ENCODE results near the gene GSTO1.
A peak's percentile ranks its signal among the peaks of the same experiment; 100 is the strongest.

The GSTO1 gene

DNA sequence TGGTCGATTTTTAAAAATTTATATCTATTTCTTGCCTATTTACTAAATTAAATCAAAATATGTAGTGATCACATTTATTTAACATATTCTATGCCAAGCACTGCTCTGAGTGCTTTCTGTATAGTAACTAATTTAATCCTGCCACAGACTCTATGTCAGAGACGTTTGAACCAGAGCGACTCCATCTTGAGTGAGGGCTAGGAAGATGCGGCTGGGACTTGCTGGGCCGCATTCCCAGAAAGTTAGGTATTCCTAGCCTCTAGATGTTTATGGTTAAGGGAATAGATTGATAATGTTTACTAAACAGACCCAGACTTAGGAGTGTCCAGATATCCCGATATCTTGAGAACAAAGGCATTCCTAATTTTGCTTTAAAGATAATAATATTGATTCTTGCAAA is 3.2 kb upstream of the GSTO1 start:
- no peak for DNase-seq

DNA sequence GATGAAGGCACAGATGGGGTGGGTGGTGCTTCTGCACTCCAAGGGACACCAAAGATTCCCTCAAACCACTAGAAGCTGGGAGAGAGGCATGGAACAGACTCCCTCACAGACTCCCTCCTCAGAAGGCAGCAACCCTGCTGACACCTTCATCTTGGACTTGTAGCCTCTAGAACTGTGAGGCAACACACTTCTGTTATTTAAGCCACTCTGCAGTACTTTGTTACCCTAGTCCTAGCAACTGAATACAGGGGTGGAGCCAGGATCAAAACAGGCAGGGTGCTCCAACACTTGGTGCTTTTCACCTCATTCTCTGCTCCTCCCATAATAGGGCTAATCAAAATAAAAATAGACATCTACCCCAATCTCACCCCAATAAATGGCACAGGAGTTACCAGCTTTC is 2.3 kb upstream of the GSTO1 start:
- DNase-seq = no peak

DNA sequence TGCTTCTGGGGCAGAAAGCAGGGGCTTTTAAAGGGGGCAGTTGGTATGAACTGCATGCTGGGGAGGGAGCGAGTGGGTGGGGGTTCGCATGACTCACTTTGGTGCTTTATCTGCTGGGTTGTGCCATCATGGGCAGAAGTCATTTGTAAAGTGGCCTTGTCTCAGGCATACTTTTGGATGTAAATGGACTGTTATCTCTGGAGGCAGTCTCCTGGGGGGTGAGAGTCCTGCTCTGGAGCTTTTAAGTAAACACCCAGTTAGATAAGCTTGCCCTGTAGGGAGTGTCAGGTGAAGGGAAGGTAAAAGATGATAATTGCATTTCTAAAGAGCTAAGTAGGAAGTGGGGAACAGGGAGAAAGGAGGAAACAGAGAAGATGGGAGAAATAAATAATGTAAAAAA is 1.6 kb upstream of the GSTO1 start:
- DNase-seq = no peak

DNA sequence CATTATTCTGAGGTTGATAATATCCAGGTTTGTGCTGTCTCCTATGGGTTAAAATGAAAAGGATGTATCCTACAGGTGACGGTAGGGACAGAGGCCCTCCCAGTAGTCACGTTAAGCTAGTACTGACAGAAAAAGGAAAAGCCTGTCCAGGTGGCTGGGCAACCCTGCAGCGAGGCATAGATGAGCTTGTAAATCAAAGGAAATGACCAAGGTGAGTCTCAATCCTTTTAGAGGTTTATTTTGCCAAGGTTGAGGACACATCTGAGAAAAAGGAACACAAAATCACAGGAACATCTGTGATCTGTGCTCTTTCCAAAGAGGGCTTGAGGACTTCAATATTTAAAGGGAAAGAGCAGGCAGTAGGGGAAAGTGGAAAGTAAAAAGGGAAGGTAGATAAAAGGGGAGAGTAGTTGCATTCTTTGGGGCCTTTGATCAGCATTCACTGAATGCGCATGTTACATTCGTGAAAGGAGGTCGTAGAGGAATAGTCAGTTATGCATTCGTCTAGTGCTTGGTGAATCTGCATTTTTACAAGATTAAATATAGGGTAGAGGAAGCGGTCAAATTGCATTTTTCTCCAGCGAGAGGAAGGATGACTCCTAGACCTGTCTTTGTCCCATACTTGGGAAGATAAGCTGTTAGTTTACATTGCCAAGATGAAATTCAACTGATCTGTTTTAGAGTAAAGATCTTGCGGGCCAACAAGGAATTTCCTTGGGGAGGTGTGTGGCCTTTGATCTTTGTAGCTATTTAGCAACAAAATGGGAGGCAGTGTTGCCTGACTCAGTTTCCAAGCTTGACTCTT is 884 bp upstream of the GSTO1 start:
- no peak for DNase-seq

DNA sequence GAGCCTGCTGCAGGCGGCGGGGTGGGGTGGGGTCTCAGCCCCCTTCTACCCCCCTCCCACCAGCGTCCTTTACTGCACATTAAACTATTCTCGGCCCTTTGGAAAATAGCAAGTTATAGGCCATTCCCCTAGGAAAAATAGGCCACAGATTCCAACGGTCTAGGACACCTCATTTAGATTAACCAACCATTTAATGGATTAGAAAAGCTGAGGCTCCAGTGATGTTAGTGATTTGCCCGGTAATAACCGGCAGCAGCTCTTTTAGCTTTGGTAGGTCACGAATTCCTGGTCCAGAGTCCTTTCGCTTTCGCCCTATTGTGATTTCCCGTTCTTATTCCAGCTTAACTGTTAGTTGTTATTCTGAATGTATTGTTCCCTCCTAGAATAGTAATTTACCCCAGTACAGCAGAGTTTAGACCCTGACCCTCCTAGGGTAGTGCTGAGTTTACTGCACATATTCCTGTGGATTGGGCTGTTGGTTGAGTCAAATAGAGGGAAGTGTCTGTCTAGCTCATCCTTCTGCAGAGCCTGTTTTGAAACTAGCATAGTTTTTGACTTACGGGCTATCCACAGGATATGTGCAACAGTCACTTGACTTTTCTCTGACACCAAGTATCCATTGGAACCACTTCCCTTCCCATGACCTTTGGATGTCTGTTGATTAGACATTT is 754 bp downstream of the GSTO1 start:
- no peak for DNase-seq

DNA sequence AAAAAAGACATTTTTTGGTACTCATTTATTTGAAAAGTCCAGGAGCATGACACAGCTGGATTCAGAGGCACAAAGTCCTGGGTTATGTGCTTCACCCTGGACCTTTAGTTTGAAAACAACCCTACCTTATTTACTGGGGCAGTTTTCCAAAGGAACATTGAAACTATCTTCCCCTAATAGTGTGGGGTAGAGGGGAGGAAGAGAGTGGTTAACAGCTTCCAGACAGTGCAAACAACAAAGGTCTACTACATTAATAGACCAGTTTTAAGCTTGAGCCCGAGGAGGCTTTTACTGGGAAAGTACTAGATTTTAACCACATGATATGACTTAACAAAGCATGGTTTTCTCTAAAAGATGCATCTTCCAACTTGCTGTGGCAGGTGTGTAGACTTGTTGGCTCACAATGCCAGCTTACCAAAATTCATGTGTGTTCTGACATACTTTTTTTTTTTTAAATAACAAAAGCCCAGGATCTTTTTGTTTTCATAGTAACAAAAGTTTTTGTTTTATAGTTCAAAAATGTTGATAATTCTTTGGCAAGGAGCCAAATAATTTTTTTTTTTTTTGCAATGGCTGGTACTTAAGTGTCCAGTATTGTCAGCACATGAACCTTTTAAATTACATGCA is 1.8 kb downstream of the GSTO1 start:
- no peak for DNase-seq

DNA sequence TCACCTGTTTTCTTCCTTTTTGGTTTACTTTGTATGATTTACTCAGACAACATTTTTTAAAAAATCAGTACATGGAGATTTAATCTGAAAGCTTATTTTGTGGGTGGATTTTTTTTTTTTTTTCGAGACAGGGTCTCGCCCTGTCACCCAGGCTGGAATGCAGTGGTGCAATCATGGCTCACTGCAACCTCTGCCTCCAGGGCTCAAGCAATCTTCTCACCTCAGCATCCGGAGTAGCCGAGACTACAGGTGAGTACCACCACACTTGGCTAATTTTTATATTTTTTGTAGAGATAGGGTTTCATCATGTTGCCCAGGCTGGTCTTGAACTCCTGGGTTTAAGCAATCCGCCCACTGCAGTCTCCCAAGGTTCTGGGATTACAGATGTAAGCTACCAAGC is 2.5 kb downstream of the GSTO1 start:
- no peak for DNase-seq

DNA sequence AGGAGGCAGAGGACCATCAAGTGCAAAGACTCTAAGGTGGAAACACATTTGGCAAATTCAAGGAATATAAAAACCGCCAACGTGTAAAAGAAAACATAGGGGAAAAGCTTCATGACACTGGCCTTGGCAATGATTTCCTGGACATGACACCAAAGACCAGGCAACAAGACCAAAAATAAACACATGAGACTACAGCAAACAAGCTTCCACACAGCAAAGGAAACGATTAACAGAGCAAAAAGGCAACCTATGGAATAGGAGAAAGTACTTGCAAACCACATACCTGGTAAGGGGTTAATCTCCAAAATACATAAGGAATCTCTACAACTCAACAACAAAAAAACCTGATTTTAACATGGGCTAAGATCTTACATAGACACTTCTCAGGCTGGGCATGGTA is 3.5 kb downstream of the GSTO1 start:
- DNase-seq = no peak

DNA sequence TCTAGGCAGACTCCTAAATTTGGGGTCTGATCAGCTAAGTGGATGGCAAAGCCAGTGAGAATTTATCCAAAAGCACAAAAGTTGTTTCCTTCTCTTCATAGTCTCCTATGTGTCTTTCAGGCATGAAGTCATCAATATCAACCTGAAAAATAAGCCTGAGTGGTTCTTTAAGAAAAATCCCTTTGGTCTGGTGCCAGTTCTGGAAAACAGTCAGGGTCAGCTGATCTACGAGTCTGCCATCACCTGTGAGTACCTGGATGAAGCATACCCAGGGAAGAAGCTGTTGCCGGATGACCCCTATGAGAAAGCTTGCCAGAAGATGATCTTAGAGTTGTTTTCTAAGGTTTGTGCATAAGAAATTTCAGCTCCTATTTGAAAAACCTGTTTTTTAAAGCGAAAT is 4.8 kb downstream of the GSTO1 start:
- DNase-seq = no peak

DNA sequence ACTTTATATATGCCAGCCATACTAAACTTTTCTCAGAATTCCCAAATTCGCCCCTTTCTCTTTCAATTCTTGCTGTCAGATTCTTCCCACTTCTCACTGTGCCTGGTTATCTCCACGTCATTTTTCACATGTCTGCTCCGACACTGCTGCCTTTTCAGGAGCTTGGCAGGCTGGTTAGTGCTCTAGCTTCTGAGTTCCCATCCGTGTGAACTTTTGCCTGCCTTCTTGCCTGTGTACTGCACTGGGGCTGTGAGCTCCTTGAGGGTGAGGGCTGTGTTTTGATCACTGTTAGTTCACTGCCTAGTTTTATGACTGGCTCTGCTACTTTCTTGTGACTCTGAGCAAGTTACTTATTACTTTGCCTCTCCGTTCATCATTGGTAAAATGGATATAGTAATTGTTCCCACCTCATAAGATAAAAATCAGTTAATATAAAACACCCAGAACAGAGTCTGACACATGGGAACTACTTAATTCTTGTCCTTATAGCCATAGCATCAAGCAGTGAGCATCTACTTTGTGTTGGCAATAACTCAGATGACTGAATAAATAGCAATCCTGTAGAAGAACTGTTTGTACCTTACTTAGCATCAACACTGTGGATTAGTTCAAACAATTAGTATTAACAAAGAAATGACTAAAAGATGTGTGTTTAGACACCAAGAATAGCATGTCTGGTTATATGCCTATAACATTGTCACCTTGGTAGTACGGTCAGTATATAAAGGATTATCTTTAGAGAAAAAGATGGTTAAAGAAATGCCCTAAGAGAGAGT is 5.5 kb downstream of the GSTO1 start:
- no peak for DNase-seq

DNA sequence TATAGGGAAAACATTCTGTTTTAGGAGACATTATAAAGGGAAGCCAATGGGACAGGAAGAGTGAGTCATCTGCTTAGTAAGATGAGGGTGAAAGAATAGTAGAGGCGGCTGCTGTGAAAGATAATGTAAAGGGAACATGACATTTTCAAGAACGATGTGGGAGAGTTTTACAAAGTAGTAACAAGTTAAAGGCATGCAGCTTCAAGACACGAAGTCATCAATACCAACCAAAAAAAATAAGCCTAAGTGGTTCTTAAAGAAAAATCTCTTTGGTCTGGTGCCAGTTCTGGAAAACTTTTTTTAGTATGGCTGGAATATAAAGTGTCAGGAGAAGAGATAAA is 6.1 kb downstream of the GSTO1 start:
- no peak for DNase-seq

DNA sequence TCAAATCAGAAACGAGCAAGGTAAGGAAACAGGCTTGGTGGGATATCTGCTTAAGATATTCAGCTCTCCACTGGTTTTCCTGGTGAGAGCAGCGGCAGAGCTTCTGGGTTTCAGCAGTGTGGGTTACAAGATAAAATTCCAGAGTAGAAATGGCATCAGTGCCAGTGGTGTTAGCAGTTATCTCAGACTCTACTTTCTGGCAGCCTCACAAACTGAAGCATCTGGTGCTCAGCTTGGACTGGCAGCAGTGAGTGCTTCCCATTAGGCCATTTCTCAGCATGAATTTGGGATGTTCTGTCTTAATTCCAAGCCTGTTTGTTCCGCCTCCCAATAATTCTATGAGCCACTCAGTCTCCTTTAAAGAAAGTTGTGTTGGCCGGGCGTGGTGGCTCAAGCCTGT is 7.4 kb downstream of the GSTO1 start:
- DNase-seq = no peak

DNA sequence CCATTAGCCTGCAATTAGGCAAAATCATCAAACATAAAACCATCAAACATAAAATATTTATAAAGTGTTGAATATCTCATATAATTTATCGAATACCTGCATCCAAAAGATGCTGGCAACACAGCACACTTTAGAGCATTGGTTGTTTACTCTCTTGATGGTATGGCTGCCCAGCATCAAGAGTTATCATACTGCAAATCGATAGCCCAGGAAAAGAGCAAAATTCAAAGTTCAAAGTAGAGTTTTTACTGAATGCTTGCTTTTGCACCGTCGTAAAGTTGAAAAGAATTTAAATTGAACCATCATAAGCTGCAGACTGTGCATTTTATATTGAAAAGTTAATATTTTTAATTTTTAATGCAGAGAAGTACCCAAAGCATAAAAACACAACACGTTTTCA is 10.1 kb downstream of the GSTO1 start:
- no peak for DNase-seq

DNA sequence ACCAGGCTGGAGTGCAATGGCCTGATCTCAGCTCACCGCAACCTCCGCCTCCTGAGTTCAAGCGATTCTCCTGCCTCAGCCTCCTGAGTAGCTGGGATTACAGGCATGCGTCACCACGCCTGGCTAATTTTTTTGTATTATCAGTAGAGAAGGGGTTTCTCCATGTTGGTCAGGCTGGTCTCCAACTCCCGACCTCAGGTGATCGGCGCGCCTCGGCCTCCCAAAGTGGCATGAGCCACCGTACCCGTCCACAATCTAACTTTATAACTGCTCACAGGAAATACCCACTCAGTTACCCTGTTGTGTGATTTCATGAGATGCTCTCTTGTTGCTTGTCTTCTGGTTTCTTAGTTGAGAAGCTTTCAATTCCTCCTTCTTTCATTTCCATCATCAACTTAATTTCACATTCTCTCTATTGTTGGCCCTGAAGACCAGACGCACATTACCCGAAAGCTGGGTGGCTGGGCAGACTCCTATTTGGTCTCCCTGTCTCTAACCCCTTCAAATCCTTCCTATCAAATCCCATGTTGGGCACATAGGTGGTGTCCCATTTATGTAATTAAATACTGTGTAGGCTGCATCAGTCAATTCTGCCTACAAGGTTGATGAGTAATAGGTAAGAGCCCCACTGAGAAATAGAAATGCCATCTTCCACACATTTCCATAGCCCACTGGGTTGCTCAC is 13.2 kb downstream of the GSTO1 start:
- DNase-seq = peak in 1 of 4 experiments; percentile 16

DNA sequence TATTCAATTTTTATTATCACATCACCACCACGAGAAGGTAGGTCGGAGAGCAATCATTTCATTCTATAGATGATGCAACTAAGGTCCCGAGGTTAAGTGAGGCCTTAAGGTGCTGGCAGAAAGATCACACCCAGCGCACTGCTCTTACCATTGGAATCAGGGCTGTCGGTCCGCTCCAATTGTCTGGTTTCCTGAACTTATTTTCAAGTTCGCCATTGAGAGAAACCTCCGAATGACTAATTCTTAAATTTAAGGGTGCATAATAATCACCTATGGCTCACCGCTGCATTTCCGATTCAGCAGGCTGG is 13.7 kb downstream of the GSTO1 start:
- no peak for DNase-seq

DNA sequence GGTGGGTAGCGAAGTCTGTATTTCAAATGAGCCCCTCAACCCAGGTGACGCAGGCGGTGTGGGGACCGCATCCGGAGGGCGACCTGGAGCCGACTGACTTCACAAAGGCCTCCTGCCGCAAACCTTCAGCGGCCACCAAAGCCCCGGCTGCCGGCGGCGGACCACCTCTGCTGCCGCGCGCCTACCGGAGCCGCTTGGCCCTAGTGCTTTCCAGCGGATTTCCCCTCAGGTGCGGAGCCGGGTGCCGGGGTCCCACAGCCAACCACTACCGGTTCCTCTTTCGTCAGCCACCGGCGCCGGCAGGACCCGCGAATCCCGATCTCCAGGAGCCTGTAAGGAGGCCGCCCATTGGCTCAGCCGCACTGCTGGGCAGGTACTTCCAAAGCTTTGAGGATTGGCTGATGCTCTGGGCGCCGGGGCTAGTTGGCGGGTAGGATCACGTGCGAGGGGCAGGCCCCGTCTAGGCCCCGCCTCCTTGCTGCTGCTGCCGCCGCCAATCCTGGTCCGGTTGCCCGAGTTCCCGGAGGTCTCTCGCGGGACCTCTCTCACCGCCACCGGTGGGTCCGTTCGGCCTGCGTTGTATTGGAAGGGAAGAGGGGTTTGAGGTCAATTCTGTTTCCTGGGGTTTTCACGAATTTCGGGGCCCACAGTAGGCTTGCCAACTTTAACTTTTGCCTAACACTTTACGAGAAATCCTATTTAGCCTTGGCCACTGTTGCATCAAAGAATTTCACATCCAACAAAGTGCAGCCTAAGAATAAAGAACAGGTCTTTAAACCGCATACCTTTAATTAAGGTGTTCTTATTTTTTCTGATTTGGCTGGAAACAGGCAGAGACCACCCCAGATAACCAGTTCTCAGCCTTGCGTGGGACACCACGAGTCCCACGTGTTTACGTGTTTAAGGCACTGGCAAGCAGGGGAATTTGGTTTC is 14.3 kb downstream of the GSTO1 start, which contains the start of gene GSTO2:
TSS of gene GSTO2 (plus strand) at position 472 of the 933 bp plus-strand sequence. CDS start 5,732 bp downstream, outside the sequence.
- DNase-seq = peak; percentile 88 to 95 (median 93)

DNA sequence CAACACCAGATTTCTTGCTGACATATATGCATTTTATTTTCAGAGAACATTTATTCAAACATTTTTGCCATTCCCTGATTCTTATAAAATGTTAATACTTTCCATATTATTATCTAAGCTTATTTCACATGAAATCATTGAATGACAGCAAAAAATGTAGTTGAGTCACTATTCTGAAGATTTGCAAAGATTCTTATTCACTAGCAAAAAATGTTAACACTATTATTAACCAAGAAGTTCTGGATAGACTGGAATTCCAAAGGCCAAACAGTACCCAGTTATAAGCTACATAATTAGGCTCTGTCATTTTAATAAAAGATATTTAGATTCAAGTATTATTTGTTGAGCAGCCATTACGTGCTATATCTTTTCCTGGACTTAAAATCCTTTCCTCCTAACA is 18.6 kb downstream of the GSTO1 start:
- no peak for DNase-seq

DNA sequence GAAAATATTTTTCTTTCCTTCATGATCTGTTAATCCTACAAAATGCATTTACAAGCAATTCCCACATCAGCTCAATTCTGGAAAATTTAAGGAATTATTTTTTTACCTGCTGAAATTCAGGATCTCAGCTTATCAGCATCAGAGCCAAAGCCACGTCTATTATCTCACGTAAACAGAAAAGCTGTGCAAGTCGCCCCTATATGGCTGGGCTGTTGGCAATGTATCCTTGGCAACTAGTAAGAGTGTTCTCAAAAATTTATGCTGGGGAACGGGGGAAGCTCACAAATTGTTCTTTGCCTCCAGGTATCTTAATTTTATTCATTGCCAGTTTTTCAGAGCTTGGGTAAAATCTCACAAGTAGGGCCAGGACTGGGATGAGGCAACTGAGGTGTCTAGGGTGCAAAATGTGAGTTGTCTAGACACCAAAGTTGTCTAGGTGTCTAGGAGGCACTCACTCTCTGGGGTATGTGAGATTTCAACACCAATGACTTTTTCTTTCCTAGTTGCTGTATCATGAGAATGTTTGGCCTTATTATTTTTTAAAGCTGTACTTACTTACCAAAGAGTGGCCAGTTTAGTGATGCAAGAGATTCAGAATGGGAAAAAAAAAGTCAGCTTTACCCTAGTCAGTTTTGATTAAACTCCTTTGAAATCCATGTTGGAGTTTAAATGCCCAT is 19.3 kb downstream of the GSTO1 start:
- DNase-seq = no peak

DNA sequence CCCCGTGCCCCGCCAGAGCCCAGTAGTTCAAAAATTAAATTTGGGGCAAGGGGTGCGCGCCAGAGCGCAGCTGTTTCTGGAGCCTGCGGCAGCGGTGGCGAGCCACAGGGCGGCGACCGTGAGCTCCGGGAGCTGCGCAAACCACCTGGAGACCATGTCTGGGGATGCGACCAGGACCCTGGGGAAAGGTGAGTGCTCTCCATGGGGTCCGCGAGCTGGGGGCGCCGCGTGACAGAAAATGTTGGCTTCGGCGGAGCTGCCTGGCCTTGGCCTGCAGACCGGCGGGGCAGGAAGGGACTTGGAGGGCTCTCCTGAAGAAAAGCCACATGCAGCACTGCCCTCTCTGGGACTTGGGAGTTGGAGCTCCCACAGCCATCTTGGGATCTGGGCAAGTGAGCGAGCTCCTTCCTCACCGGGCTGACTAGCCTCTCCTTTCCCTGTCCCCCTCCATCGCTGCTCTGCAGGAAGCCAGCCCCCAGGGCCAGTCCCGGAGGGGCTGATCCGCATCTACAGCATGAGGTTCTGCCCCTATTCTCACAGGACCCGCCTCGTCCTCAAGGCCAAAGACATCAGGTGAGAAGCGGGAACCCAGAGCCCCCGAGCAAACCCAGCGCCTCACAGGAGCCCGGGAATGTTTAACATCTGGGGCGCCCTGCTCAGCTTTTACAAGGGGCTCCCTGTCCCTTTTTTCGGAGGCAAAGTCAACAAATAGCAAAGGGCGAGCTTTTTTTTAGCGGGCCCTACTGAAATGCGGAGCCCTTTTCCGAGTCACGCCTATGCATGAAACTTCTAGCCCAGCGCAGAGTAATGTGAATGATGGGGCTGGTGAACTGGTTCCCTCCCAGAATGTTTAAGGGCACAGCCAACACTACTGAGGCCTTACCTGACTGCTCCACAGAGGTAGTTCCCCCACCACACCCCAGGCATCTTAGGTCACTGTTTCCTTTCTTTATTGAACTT is 20.4 kb downstream of the GSTO1 start:
- DNase-seq = peak in 3 of 4 experiments; percentile 2 to 37 (median 15)

DNA sequence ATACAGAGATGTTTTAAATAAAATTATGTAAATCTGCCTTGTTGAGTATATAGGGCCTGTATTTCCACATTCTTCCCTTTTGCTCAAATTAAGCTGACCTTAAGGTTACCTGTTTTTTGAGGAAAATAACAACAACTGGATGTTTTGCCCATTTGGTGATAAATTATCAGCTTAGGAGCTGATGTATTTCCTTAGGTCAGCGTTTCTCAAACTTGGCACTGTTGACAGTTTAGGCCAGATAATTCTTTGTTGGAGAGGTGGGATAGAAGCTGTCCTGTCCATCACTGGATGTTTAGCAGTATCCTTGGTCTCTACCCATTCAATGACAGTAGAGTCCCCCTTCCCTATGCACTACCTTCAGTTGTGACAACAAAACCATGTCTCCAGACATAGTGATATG is 21.5 kb downstream of the GSTO1 start:
- no peak for DNase-seq
